HEK293T (cell line): ENCODE results near the gene SYNE2.

Experiments used
- CTCF ChIA-PET: fragments of 350-600 bp; formaldehyde crosslinking; extraction: SDS; loops from one replicate; lab custom pipeline; 2021; ENCODE audit warnings: antibody characterized with exemption, inconsistent platforms; lab: Yijun Ruan, JAX
- POLR2A ChIA-PET: fragments of 350-600 bp; formaldehyde crosslinking; extraction: SDS; loops from one replicate; lab custom pipeline; 2020; ENCODE audit warnings: antibody characterized with exemption, inconsistent platforms; lab: Yijun Ruan, JAX
- DNase-seq: peaks from one replicate; pipeline ENCODE4 v3.0.0; 2012; ENCODE audit warnings: mixed read lengths; ENCODE audit errors: extremely low spot score
- ARNT ChIP-seq: fragments of 450-650 bp; IDR thresholded peaks from 2 replicates; pipeline ENCODE4 v1.6.1; 2017; ENCODE audit warnings: mild to moderate bottlenecking
- BHLHE40 ChIP-seq: fragments of 450-650 bp; IDR thresholded peaks from 2 replicates; pipeline ENCODE4 v1.6.1; 2016; ENCODE audit warnings: mild to moderate bottlenecking, moderate library complexity, borderline replicate concordance
- CTBP1 ChIP-seq: fragments of 450-650 bp; IDR thresholded peaks from 2 replicates; pipeline ENCODE4 v1.6.1; 2016; ENCODE audit warnings: borderline replicate concordance
- ELF4 ChIP-seq: fragments of 450-650 bp; IDR thresholded peaks from 2 replicates; pipeline ENCODE4 v1.6.1; 2017; ENCODE audit warnings: antibody characterized with exemption
- FOXA1 ChIP-seq: fragments of 450-650 bp; IDR thresholded peaks from 2 replicates; pipeline ENCODE4 v1.6.1; 2016; ENCODE audit warnings: mild to moderate bottlenecking
- FOXK2 ChIP-seq: fragments of 450-650 bp; IDR thresholded peaks from 2 replicates; pipeline ENCODE4 v1.6.1; 2016; ENCODE audit warnings: mild to moderate bottlenecking
- FOXM1 ChIP-seq: fragments of 450-650 bp; IDR thresholded peaks from 2 replicates; pipeline ENCODE4 v1.6.1; 2017; ENCODE audit warnings: mild to moderate bottlenecking, borderline replicate concordance
- HDGF ChIP-seq: fragments of 450-650 bp; IDR thresholded peaks from 2 replicates; pipeline ENCODE4 v1.6.1; 2017; ENCODE audit warnings: antibody characterized with exemption, borderline replicate concordance
- L3MBTL2 ChIP-seq: fragments of 450-650 bp; conservative IDR thresholded peaks from 2 replicates; pipeline ENCODE4 v1.6.1; 2016; ENCODE audit warnings: mild to moderate bottlenecking
- LEF1 ChIP-seq: fragments of 450-650 bp; IDR thresholded peaks from 2 replicates; pipeline ENCODE4 v1.6.1; 2017; ENCODE audit warnings: mild to moderate bottlenecking, borderline replicate concordance
- NFRKB ChIP-seq: fragments of 450-650 bp; IDR thresholded peaks from 2 replicates; pipeline ENCODE4 v1.6.1; 2016; ENCODE audit warnings: mild to moderate bottlenecking, moderate library complexity
- SP1 ChIP-seq: fragments of 450-650 bp; IDR thresholded peaks from 2 replicates; pipeline ENCODE4 v1.6.1; 2017
- SUZ12 ChIP-seq: fragments of 450-650 bp; IDR thresholded peaks from 2 replicates; pipeline ENCODE4 v1.6.1; 2016; ENCODE audit warnings: mild to moderate bottlenecking
- TARDBP ChIP-seq: fragments of 450-650 bp; IDR thresholded peaks from 2 replicates; pipeline ENCODE4 v1.6.1; 2016
- ZNF384 ChIP-seq: fragments of 450-650 bp; IDR thresholded peaks from 2 replicates; pipeline ENCODE4 v1.6.1; 2016
- TF ChIP-seq, protein P1 (sequence below): fragments of 450-650 bp; IDR thresholded peaks from 2 replicates; pipeline ENCODE4 v1.6.1; 2016

The SYNE2 gene

DNA sequence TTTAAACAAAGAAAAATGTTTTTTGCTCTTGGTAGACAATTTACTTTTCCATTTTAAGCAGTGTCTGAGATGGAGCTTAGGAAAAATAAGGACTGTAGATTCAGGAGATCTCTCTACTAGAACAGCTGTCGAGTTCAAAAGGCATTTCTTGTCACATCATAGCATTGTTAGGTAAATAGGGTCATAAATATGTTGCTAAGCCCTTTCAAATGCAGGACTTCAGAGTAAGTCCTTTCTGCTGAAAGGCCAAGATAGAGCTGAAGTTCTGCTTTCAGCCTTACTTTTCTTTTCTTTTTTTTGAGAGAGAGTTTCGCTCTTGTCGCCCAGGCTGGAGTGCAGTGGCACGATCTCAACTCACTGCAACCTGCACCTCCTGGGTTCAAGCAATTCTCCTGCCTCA is 98.2 kb downstream of the SYNE2 start:
- ChIA-PET POLR2A (no interaction called here), CTCF (no interaction called here)
- DNase-seq = no peak
- TF ChIP-seq FOXA1 = no peak
- TF ChIP-seq L3MBTL2 = no peak
- TF ChIP-seq FOXK2 = no peak
- TF ChIP-seq, protein P1, sequence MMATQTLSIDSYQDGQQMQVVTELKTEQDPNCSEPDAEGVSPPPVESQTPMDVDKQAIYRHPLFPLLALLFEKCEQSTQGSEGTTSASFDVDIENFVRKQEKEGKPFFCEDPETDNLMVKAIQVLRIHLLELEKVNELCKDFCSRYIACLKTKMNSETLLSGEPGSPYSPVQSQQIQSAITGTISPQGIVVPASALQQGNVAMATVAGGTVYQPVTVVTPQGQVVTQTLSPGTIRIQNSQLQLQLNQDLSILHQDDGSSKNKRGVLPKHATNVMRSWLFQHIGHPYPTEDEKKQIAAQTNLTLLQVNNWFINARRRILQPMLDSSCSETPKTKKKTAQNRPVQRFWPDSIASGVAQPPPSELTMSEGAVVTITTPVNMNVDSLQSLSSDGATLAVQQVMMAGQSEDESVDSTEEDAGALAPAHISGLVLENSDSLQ = no peak
- TF ChIP-seq HDGF = no peak
- TF ChIP-seq CTBP1 = no peak
- TF ChIP-seq NFRKB = no peak
- no peak for TF ChIP-seq SUZ12
- TF ChIP-seq LEF1 = no peak
- no peak for TF ChIP-seq TARDBP
- TF ChIP-seq ZNF384 = no peak
- no peak for TF ChIP-seq ELF4
- no peak for TF ChIP-seq SP1
- no peak for TF ChIP-seq FOXM1
- TF ChIP-seq BHLHE40 = no peak
- TF ChIP-seq ARNT = no peak

DNA sequence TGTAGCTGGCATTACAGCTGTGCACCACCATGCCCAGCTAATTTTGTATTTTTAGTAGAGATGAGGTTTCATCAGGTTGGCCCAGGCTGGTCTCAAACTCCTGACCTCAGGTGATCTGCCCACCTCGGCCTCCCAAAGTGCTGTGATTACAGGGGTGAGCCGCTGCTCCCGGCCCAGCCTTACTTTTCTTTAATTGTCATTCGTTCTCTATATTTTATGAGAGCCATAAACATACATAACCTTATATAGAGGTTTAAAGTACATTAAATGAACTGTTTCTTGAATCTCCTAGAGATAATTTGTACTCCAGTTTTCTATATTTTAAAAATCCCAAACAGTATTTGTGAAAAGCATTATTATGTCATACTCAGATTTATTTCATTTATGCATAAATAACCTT is 98.6 kb downstream of the SYNE2 start:
- ChIA-PET POLR2A (no interaction called here), CTCF (no interaction called here)
- DNase-seq = no peak
- TF ChIP-seq L3MBTL2 = no peak
- TF ChIP-seq ZNF384 = no peak
- TF ChIP-seq FOXK2 = no peak
- TF ChIP-seq LEF1 = no peak
- no peak for TF ChIP-seq TARDBP
- TF ChIP-seq CTBP1 = no peak

DNA sequence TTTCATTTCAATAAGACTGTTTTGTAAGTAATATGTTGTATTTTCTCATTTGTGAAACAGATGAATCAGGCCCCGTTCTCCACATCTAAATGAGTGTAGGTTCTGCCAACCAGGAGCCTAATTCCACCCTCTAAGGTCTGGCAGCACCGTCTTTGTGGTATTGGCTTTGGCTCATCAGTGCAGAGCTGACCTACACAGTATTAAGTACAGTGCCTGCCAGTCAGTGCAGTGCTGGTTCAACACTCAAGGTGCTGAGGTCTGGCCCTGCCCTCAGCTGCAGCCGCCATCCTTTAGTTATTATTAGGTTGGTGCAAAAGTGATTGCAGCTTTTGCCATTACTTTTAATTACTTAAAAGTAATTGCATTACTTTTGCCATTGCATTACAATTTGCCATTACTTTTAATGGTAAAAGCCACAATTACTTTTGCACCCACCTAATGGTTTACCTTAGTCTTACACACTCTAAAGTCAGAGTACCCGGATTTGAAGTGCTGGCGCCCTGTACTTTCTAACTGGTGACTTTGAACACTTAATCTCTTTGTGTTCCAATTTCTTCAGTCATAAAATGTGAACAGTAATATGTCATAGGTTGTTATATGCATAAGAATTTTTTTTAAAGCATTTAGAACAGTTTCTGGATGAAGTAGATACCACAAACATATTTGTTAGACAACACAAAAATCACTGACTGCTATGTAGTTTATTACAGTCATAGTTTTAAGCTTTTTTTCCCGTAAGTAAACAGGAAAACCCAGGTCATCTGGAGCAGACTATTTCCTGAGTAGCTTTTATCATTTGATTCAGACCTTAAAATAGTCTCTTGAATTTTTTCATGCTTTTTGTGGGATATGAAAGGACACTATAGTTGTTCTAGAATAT is 99.5 kb downstream of the SYNE2 start:
- ChIA-PET CTCF (no interaction called here), POLR2A (no interaction called here)
- TF ChIP-seq ZNF384 = no peak
- TF ChIP-seq SUZ12 = no peak
- TF ChIP-seq, protein P1 = no peak
- no peak for TF ChIP-seq TARDBP
- no peak for TF ChIP-seq CTBP1
- no peak for TF ChIP-seq FOXA1
- no peak for TF ChIP-seq FOXM1
- DNase-seq = no peak

DNA sequence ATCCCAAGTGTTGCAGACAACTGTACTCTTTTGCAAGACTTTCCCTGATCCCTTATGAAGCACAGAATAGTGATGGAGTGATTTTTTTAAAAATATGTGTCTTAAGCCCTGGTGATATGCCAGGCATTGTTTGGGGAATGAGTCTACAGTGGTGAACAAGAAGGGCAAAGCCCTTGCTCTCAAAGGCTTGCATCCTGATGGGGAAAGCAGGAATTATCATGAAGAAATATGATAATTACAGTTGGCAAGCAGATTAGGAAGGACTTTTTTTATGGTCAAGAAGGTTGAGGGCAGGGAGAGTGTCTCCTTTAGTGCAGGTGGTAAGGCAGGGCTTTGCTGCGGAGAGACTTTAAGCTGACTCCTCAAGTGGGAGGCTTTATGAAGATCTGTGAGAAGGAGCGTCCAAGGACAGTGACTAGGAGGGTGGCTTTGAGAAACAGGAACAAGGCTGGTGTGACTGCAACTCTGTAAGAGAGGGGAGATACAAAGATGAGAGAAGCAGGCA is 100.2 kb downstream of the SYNE2 start:
- ChIA-PET CTCF (interaction anchor here (0.7 kb wide), 1 partner anchor 175 kb away, joined by 3 read pairs; no protein-coding TSS in a partner anchor), POLR2A (no interaction called here)
- TF ChIP-seq, protein P1 = no peak
- TF ChIP-seq ARNT = no peak
- TF ChIP-seq CTBP1 = no peak
- TF ChIP-seq LEF1 = no peak
- TF ChIP-seq NFRKB = no peak
- DNase-seq = no peak

DNA sequence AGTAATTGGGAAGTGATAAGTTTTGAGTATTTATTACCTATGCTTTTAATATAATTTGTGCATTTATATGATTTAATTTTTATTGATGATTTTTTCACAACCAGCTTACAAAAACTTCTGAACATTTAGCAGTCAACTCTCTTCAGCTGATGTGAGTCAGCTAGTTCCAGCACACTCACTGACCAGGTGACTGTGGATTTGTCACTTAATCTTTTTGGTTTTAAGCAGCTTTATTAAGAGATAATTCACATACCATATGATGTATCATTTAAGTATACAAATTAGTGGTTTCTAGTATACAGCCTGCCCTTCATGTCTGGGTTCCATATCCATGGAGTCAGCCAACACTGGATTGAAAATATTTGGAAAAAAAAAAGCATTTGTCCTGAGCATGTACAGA is 103.5 kb downstream of the SYNE2 start:
- POLR2A ChIA-PET = no interaction called here
- TF ChIP-seq BHLHE40 = no peak
- no peak for TF ChIP-seq SP1
- no peak for TF ChIP-seq TARDBP
- no peak for TF ChIP-seq CTBP1
- no peak for TF ChIP-seq L3MBTL2
- TF ChIP-seq HDGF = no peak
- TF ChIP-seq ARNT = no peak
- TF ChIP-seq, protein P1 = no peak
- TF ChIP-seq FOXK2 = no peak
- no peak for DNase-seq
- CTCF ChIA-PET = interaction anchor here (0.7 kb wide), 1 partner anchor 10 kb away, joined by 3 read pairs; no protein-coding TSS in a partner anchor
